HUES64 (cell line): ENCODE measurements around the gene SARDH.

Source experiments
- H3K27ac ChIP-seq: 2 replicates; pipeline ENCODE4 v1.7.0; 2013; ENCODE audit warnings: low read depth, low read length, inconsistent platforms
- H3K27me3 ChIP-seq: 2 replicates; pipeline ENCODE4 v1.6.1; 2013; ENCODE audit warnings: mild to moderate bottlenecking, low read length; ENCODE audit not compliant: insufficient read depth
- H3K36me3 ChIP-seq: 2 replicates; pipeline ENCODE4 v1.6.1; 2013; ENCODE audit warnings: mild to moderate bottlenecking, low read length; ENCODE audit not compliant: insufficient read depth
- H3K4me1 ChIP-seq: 2 replicates; pipeline ENCODE4 v1.6.1; 2013; ENCODE audit warnings: mild to moderate bottlenecking, low read length, moderate library complexity; ENCODE audit not compliant: insufficient read depth
- H3K4me3 ChIP-seq: 2 replicates; pipeline ENCODE4 v1.5.1; 2013; ENCODE audit warnings: mild to moderate bottlenecking, low read length, moderate library complexity
- H3K9ac ChIP-seq: 2 replicates; pipeline ENCODE4 v1.6.1; 2013; ENCODE audit warnings: mild to moderate bottlenecking, low read depth, low read length
- H3K9me3 ChIP-seq: 2 replicates; pipeline ENCODE4 v1.6.1; 2013; ENCODE audit warnings: low read depth, low read length; ENCODE audit not compliant: insufficient read depth
- WGBS: fragments of 150-250, 120-280 bp; methylation state at CpG from one replicate; pipeline ENCODE4 v1.1.7; 2013; ENCODE audit warnings: missing lambda C conversion rate; 5-methylcytosine and 5-hydroxymethylcytosine counted together

The SARDH gene

GRCh38 chr9:133730994-133731715 lies 7.0 kb downstream of the SARDH start:
- Histone ChIP-seq H3K9ac (no peak overlapping the region), H3K27me3 (no peaks in the 10 kb centered on the region), H3K27ac (no peak overlapping the region), H3K4me1 (peaks cover 7% of the 10 kb centered on the region; the same call in 1 of the 2 replicates), H3K9me3 (no peaks in the 10 kb centered on the region), H3K36me3 (no peaks in the 10 kb centered on the region), H3K4me3 (no peak overlapping the region)
- WGBS, result 93% methylated on average over 27 of the region's 27 CpGs

- Histone ChIP-seq H3K4me1 (0 out of 2 replicates have a peak, but pooled peaks cover under 1% of the 10 kb centered on the region), H3K27ac (no peak overlapping the region), H3K36me3 (no peaks in the 10 kb centered on the region), H3K9ac (no peak overlapping the region), H3K27me3 (no peaks in the 10 kb centered on the region), H3K9me3 (no peaks in the 10 kb centered on the region), H3K4me3 (no peak overlapping the region)
- WGBS, result 91% methylated on average over 19 of the region's 19 CpGs
These were observed 8.4 kb downstream of the SARDH start for GRCh38 chr9:133729617-133730281.

- WGBS, result 79% methylated on average over 10 of the region's 10 CpGs
- Histone ChIP-seq H3K36me3 (no peaks in the 10 kb centered on the region), H3K9me3 (no peaks in the 10 kb centered on the region), H3K27ac (no peak overlapping the region), H3K27me3 (no peaks in the 10 kb centered on the region), H3K4me1 (no peaks in the 10 kb centered on the region), H3K4me3 (no peak overlapping the region), H3K9ac (no peak overlapping the region)
These were observed 9.1 kb downstream of the SARDH start for GRCh38 chr9:133728856-133729616.

GRCh38 chr9:133727876-133728441 lies 10.2 kb downstream of the SARDH start:
- H3K9me3 ChIP-seq, result no peaks in the 10 kb centered on the region
- H3K9ac ChIP-seq, result no peak overlapping the region
- WGBS, result 92% methylated on average over 18 of the region's 18 CpGs
- no peaks in the 10 kb centered on the region for H3K4me1 ChIP-seq
- H3K36me3 ChIP-seq, result no peaks in the 10 kb centered on the region
- no peak overlapping the region for H3K27ac ChIP-seq
- no peaks in the 10 kb centered on the region for H3K27me3 ChIP-seq
- no peak overlapping the region for H3K4me3 ChIP-seq

- H3K27ac ChIP-seq, result no peak overlapping the region
- H3K4me3 ChIP-seq, result no peak overlapping the region
- H3K9me3 ChIP-seq, result no peaks in the 10 kb centered on the region
- no peaks in the 10 kb centered on the region for H3K4me1 ChIP-seq
- WGBS, result 80% methylated on average over 10 of the region's 10 CpGs
- H3K9ac ChIP-seq, result no peak overlapping the region
- no peaks in the 10 kb centered on the region for H3K27me3 ChIP-seq
- H3K36me3 ChIP-seq, result no peaks in the 10 kb centered on the region
These were observed 10.8 kb downstream of the SARDH start for GRCh38 chr9:133727277-133727875.

- Histone ChIP-seq H3K9me3 (no peaks in the 10 kb centered on the region), H3K9ac (no peak overlapping the region), H3K4me1 (no peaks in the 10 kb centered on the region), H3K4me3 (no peak overlapping the region), H3K27me3 (no peaks in the 10 kb centered on the region), H3K27ac (no peak overlapping the region), H3K36me3 (no peaks in the 10 kb centered on the region)
- WGBS, result 79% methylated on average over 14 of the region's 14 CpGs
These were observed 11.5 kb downstream of the SARDH start for GRCh38 chr9:133726401-133727276.

- Histone ChIP-seq H3K27me3 (no peaks in the 10 kb centered on the region), H3K27ac (no peak overlapping the region), H3K4me3 (no peak overlapping the region), H3K36me3 (no peaks in the 10 kb centered on the region), H3K9ac (no peak overlapping the region), H3K4me1 (no peaks in the 10 kb centered on the region), H3K9me3 (no peaks in the 10 kb centered on the region)
- 87% methylated on average over 7 of the region's 7 CpGs for WGBS
These were observed 12.3 kb downstream of the SARDH start for GRCh38 chr9:133725886-133726285.

GRCh38 chr9:133718563-133719315 lies 19.4 kb downstream of the SARDH start:
- WGBS, result 91% methylated on average over 15 of the region's 15 CpGs

GRCh38 chr9:133717113-133718031 lies 20.8 kb downstream of the SARDH start:
- Histone ChIP-seq H3K9me3 (no peaks in the 10 kb centered on the region), H3K27me3 (no peaks in the 10 kb centered on the region), H3K36me3 (no peaks in the 10 kb centered on the region), H3K4me1 (peaks cover 8% of the 10 kb centered on the region; the same call in 1 of the 2 replicates), H3K9ac (no peak overlapping the region), H3K4me3 (no peak overlapping the region), H3K27ac (no peak overlapping the region)
- WGBS, result 93% methylated on average over 20 of the region's 20 CpGs

More at GRCh38 chr9:133718563-133719315, 19.4 kb downstream of the SARDH start:
- Histone ChIP-seq H3K36me3 (no peaks in the 10 kb centered on the region), H3K4me3 (no peak overlapping the region), H3K9me3 (no peaks in the 10 kb centered on the region), H3K27me3 (no peaks in the 10 kb centered on the region), H3K4me1 (peaks cover 8% of the 10 kb centered on the region; the same call in 1 of the 2 replicates), H3K9ac (no peak overlapping the region), H3K27ac (no peak overlapping the region)
